Stomach (tissue), 9 donors: ENCODE data around the gene ZNF597. TPM values are rescaled to one million over a fixed set of nuclear protein-coding genes. Genes with fewer than 3 reads are reported as not detected.
A peak's percentile ranks its signal among the peaks of the same experiment; 100 is the strongest.

ENCODE experiments used
- DNase-seq, 2 donors: peaks; one replicate each; pipeline versions ENCODE4 v3.0.0 to v3.0.0-alpha.2; 2013 to 2019
- H3K27ac ChIP-seq, 5 donors: fragments of 200-600 bp in 4 of 5; sonication (generic) in 4 of 5; one replicate each; pipeline ENCODE4 v1.5.1; 2013 to 2019; ENCODE audit warnings: mild to moderate bottlenecking in 1 of 5, moderate library complexity in 1 of 5
- H3K27me3 ChIP-seq, 3 donors: fragments of 200-600 bp; sonication (generic); one replicate each; pipeline ENCODE4 v1.5.1; 2017 to 2019; ENCODE audit warnings: mixed run types in 1 of 3
- H3K36me3 ChIP-seq, 4 donors: fragments of 200-600 bp; sonication (generic); 1 replicate in 3 of 4; 2 replicates in 1 of 4; pipeline ENCODE4 v1.5.1; 2016 to 2019
- H3K4me1 ChIP-seq, 4 donors: fragments of 200-600 bp; sonication (generic); one replicate each; pipeline ENCODE4 v1.5.1; 2016 to 2019
- H3K4me3 ChIP-seq, 4 donors: fragments of 200-600 bp; sonication (generic) in 3 of 4; one replicate each; pipeline ENCODE4 v1.5.1; 2016 to 2019; ENCODE audit warnings: mild to moderate bottlenecking in 1 of 4
- H3K9me3 ChIP-seq, 4 donors: fragments of 200-600 bp; sonication (generic); one replicate each; pipeline ENCODE4 v1.5.1; 2016 to 2019
- CTCF ChIP-seq, 7 experiments: fragments of 450-650 bp in 4 of 7; fragments of 200-600 bp in 3 of 7; sonication (generic) in 3 of 7; IDR thresholded peaks; one replicate each; pipeline ENCODE4 v1.5.1; 2016 to 2019; ENCODE audit warnings: antibody characterized with exemption in 7 of 7, control low read depth in 2 of 7, mild to moderate bottlenecking in 1 of 7
- EP300 ChIP-seq: sonication (generic); formaldehyde crosslinking; IDR thresholded peaks from one replicate; pipeline ENCODE4 v1.6.1; 2017; ENCODE audit warnings: antibody characterized with exemption
- POLR2A ChIP-seq, 4 donors: fragments of 450-650 bp; IDR thresholded peaks; one replicate each; pipeline ENCODE4 v1.6.1; 2016; ENCODE audit warnings: antibody characterized with exemption in 4 of 4, control low read depth in 2 of 4, mild to moderate bottlenecking in 1 of 4, moderate library complexity in 1 of 4
- POLR2AphosphoS5 ChIP-seq, 3 donors: sonication (generic); formaldehyde crosslinking; IDR thresholded peaks; one replicate each; pipeline ENCODE4 v1.6.1; 2016; ENCODE audit warnings: antibody characterized with exemption in 3 of 3
- whole genome bisulfite sequencing, 5 donors: extraction: QIAGEN DNeasy Blood & Tissue Kit in 3 of 5; methylation state at CpG; one replicate each; pipeline versions ENCODE4 v1.1.5 to v1.1.7; 2013 to 2018; 5-methylcytosine and 5-hydroxymethylcytosine counted together
- intact Hi-C: fragments of 100-400 bp; cut with DNase I; formaldehyde crosslinking; loops from one replicate; pipeline ENCODE4 v1.15.1; 2023; ENCODE audit warnings: low total_unique reads
- polyA plus RNA-seq, 3 donors: library from polyadenylated mRNA; stranded (reverse); fragments of 200-250 nt; gene quantifications; one replicate each; pipeline ENCODE4 v1.2.3, GENCODE V29; 2013
- total RNA-seq, 5 donors: library from RNA; depleted of rRNA; stranded (reverse); fragments of >200 nt; gene quantifications; one replicate each; pipeline versions ENCODE4 v1.1.0 to v1.2.3, GENCODE V29; 2014 to 2016
- donor health status: healthy with polysubstance abuse.
- donor health status: Bipolar disorder and iron deficiency.
- donor health status: healthy.

The ZNF597 gene
- total and polyA plus RNA-seq, 8 donors, result 0.45 to 2.2 (median 0.78) TPM; not detected in 1

- H3K27me3 ChIP-seq, result no peaks in the 10 kb centered on the region
- H3K4me3 ChIP-seq, result peak overlapping the region; percentile 87 to 91 (median 90)
- peaks cover 0 to 6% (median 0%) of the 10 kb centered on the region in 4 donors for H3K36me3 ChIP-seq
- peaks cover 51 to 79% (median 70%) of the 10 kb centered on the region in 4 donors for H3K4me1 ChIP-seq
- DNase-seq, result peak in 1 of 2 donors; percentile 35
- no peaks in the 10 kb centered on the region for H3K9me3 ChIP-seq
- WGBS, 5 donors, result 19 to 36% (median 30%) methylated on average over 9 of the region's 9 CpGs
- intact Hi-C loops, result no loop called here
- no peak for TF ChIP-seq CTCF (IDR thresholded peaks at IDR 0.05)
- TF ChIP-seq POLR2AphosphoS5 (IDR thresholded peaks at IDR 0.05), result no peak
- no peak for TF ChIP-seq POLR2A (IDR thresholded peaks at IDR 0.05)
- no peak for TF ChIP-seq EP300
- peak overlapping the region; percentile 67 to 99 (median 97) for H3K27ac ChIP-seq
Observed at GRCh38 chr16:3459401-3460090, 16.2 kb upstream of the ZNF597 start.

- intact Hi-C loops, result no loop called here
- Histone ChIP-seq H3K27me3 (no peaks in the 10 kb centered on the region), H3K9me3 (no peaks in the 10 kb centered on the region), H3K27ac (peak overlapping the region; percentile 97 to 99 (median 98)), H3K36me3 (peaks cover 0 to 6% (median 0%) of the 10 kb centered on the region in 4 donors), H3K4me1 (peaks cover 51 to 73% (median 64%) of the 10 kb centered on the region in 4 donors), H3K4me3 (peak overlapping the region; percentile 87 to 91 (median 90))
- 0 to 5% (median 4%) methylated on average over 10 of the region's 10 CpGs for WGBS, 5 donors
- DNase-seq, result peak; percentile 57 to 89
- TF ChIP-seq POLR2AphosphoS5 (IDR thresholded peaks at IDR 0.05) (peak; percentile 53 to 88 (median 84)), EP300 (no peak), POLR2A (IDR thresholded peaks at IDR 0.05) (peak in 1 of 4 donors; percentile 28)
Observed at GRCh38 chr16:3458852-3459361, 15.6 kb upstream of the ZNF597 start.

GRCh38 chr16:3458278-3458851 lies 15.1 kb upstream of the ZNF597 start:
- no peaks in the 10 kb centered on the region for H3K27me3 ChIP-seq
- peak overlapping the region; percentile 87 to 91 (median 90) for H3K4me3 ChIP-seq
- no peak for TF ChIP-seq EP300
- TF ChIP-seq POLR2AphosphoS5 (IDR thresholded peaks at IDR 0.05), result no peak
- no peak for TF ChIP-seq POLR2A (IDR thresholded peaks at IDR 0.05)
- peak overlapping the region; percentile 97 to 99 (median 98) for H3K27ac ChIP-seq
- peaks cover 0 to 6% (median 0%) of the 10 kb centered on the region in 4 donors for H3K36me3 ChIP-seq
- H3K4me1 ChIP-seq, result peaks cover 51 to 67% (median 59%) of the 10 kb centered on the region in 4 donors
- 0% methylated on average over 9 to 47 of the region's 47 CpGs for WGBS, 5 donors
- intact Hi-C loops, result no loop called here
- H3K9me3 ChIP-seq, result no peaks in the 10 kb centered on the region
- peak in 1 of 2 donors; percentile 60 for DNase-seq

GRCh38 chr16:3457434-3458252 lies 14.3 kb upstream of the ZNF597 start:
- TF ChIP-seq CTCF (IDR thresholded peaks at IDR 0.05) (peak in 4 of 7 experiments; percentile 26 to 61 (median 46)), POLR2AphosphoS5 (IDR thresholded peaks at IDR 0.05) (peak; percentile 36 to 88 (median 71)), EP300 (no peak), POLR2A (IDR thresholded peaks at IDR 0.05) (peak in 1 of 4 donors; percentile 14)
- intact Hi-C loops, result no loop called here
- H3K27me3 ChIP-seq, result no peaks in the 10 kb centered on the region

More at GRCh38 chr16:3457434-3458252, 14.3 kb upstream of the ZNF597 start:
- peak; percentile 91 to 98 for DNase-seq
- peaks cover 0 to under 1% (median 0%) of the 10 kb centered on the region in 4 donors for H3K36me3 ChIP-seq
- H3K4me3 ChIP-seq, result peak overlapping the region; percentile 87 to 91 (median 90)
- WGBS, 5 donors, result 0 to 18% (median 1%) methylated on average over 6 to 83 of the region's 83 CpGs
- peaks cover 47 to 61% (median 53%) of the 10 kb centered on the region in 4 donors for H3K4me1 ChIP-seq
- H3K9me3 ChIP-seq, result no peaks in the 10 kb centered on the region
- H3K27ac ChIP-seq, result peak overlapping the region; percentile 97 to 99 (median 98)
